Sigmoid colon (tissue), 3 donors: ENCODE results near the gene SLIT3.

Experiments
- POLR2A ChIP-seq, 2 donors: fragments of 450-650 bp; IDR thresholded peaks; one replicate each; pipeline ENCODE4 v1.6.1; 2016; ENCODE audit warnings: antibody characterized with exemption in 2 of 2, mild to moderate bottlenecking in 2 of 2, moderate library complexity in 2 of 2
- TF ChIP-seq, protein P1 (sequence below), 4 experiments: fragments of 450-650 bp in 3 of 4; fragments of 200-600 bp in 1 of 4; IDR thresholded peaks; one replicate each; pipeline ENCODE4 v1.5.1; 2016 to 2019; ENCODE audit warnings: antibody characterized with exemption in 4 of 4, mild to moderate bottlenecking in 3 of 4, moderate library complexity in 2 of 4

DNA sequence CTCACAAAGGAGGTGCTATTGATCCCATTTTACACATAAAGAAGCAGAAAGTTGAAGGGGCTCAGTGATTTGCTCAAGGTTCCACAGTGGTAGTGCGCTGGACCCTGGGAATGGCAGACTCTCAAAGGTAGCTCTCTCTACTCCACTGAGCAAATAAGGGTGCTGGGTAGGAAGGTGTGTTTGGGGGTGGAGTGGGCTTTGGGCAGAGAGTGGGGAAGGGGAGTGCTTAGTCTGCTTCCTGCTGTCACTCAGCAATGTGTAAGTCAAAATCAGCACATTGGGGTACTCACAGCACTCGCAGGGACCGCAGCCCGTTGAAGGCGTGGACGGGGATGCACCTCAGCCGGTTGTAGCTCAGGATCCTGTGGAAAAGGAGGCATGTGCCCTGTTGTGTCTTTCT, 579.0 kb downstream of the SLIT3 start:
- TF ChIP-seq POLR2A (IDR thresholded peaks at IDR 0.05) = no peak
- TF ChIP-seq, protein P1, sequence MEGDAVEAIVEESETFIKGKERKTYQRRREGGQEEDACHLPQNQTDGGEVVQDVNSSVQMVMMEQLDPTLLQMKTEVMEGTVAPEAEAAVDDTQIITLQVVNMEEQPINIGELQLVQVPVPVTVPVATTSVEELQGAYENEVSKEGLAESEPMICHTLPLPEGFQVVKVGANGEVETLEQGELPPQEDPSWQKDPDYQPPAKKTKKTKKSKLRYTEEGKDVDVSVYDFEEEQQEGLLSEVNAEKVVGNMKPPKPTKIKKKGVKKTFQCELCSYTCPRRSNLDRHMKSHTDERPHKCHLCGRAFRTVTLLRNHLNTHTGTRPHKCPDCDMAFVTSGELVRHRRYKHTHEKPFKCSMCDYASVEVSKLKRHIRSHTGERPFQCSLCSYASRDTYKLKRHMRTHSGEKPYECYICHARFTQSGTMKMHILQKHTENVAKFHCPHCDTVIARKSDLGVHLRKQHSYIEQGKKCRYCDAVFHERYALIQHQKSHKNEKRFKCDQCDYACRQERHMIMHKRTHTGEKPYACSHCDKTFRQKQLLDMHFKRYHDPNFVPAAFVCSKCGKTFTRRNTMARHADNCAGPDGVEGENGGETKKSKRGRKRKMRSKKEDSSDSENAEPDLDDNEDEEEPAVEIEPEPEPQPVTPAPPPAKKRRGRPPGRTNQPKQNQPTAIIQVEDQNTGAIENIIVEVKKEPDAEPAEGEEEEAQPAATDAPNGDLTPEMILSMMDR (IDR thresholded peaks at IDR 0.05) = no peak
